Fibroblast of villous mesenchyme (primary cell): ENCODE data around the gene ZBTB5. TPM values are rescaled to one million over a fixed set of nuclear protein-coding genes. Genes with fewer than 3 reads are reported as not detected.

Experiments used
- DNase-seq: peaks from one replicate; pipeline ENCODE4 v3.0.0-alpha.2; 2010; ENCODE audit warnings: low read depth
- H3K4me3 ChIP-seq: 2 replicates; pipeline ENCODE4 v1.5.1; 2011; ENCODE audit warnings: low read depth, mild to moderate bottlenecking, low read length
- total RNA-seq: library from RNA; depleted of rRNA; stranded (reverse); fragments of >200 nt; gene quantifications from 2 replicates; pipeline ENCODE4 v1.2.3, GENCODE V29; 2012
- TF ChIP-seq, protein P1 (sequence below): IDR thresholded peaks from 2 replicates; pipeline ENCODE4 v1.5.1; 2012; ENCODE audit warnings: low read depth, mild to moderate bottlenecking, low read length; ENCODE audit not compliant: insufficient read depth

ZBTB5 gene
- total RNA-seq, 1 donor = 12.5 TPM

DNA sequence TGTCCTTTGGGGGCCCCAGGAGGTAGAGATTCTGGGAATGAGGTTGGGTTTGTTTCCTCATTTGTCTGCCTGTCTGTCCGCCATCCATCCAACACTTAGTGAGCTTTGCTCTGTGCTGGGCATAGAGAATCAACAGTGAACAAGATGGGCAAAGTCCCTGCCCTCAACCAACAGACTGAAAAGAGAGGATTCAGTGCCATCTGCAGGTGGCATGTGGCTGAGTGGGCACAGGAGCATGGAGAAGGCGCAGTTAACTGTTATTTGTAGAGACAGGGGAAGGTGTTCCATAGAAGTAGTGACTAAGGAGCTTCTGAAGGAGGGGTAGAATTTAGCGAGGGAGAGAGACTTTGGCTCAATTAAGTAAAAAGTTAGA, 43.6 kb upstream of the ZBTB5 start:
- H3K4me3 ChIP-seq = no peak overlapping the region
- TF ChIP-seq, protein P1, sequence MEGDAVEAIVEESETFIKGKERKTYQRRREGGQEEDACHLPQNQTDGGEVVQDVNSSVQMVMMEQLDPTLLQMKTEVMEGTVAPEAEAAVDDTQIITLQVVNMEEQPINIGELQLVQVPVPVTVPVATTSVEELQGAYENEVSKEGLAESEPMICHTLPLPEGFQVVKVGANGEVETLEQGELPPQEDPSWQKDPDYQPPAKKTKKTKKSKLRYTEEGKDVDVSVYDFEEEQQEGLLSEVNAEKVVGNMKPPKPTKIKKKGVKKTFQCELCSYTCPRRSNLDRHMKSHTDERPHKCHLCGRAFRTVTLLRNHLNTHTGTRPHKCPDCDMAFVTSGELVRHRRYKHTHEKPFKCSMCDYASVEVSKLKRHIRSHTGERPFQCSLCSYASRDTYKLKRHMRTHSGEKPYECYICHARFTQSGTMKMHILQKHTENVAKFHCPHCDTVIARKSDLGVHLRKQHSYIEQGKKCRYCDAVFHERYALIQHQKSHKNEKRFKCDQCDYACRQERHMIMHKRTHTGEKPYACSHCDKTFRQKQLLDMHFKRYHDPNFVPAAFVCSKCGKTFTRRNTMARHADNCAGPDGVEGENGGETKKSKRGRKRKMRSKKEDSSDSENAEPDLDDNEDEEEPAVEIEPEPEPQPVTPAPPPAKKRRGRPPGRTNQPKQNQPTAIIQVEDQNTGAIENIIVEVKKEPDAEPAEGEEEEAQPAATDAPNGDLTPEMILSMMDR = no peak
- DNase-seq = no peak

DNA sequence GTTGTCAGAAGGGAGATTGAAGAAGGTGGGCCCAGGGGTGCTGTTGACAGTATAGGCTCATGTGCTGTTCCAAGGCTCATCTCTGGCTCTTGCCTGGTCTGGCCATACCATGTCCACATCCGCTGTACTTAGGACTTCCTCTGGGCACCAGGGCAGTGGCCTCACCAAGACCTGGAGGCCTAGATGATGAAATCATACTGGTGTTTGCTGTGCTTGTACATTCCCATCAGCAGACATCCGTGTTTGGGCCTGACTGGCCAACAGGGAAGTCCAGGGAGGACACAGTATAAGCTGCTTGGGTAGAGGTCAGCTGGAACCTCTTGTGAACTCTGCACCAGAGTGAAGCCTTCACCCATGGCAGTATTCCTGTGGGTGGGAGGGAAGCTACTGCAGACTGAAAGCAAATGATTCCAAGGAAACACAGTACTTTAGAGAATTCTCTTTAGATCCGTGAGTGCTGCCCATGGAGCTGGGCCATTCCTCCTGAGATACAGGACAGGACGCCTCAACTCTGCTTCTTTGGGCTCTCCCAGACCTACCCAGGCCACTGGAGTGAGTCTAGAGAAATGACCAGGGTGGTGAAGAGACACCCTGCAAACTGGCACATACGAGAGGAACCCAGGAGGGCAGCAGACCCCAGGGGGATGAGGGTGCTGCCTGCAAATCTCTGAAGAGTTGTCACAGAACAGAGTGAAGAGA, 43.0 kb upstream of the ZBTB5 start:
- DNase-seq = no peak
- no peak overlapping the region for H3K4me3 ChIP-seq
- TF ChIP-seq, protein P1 = no peak

DNA sequence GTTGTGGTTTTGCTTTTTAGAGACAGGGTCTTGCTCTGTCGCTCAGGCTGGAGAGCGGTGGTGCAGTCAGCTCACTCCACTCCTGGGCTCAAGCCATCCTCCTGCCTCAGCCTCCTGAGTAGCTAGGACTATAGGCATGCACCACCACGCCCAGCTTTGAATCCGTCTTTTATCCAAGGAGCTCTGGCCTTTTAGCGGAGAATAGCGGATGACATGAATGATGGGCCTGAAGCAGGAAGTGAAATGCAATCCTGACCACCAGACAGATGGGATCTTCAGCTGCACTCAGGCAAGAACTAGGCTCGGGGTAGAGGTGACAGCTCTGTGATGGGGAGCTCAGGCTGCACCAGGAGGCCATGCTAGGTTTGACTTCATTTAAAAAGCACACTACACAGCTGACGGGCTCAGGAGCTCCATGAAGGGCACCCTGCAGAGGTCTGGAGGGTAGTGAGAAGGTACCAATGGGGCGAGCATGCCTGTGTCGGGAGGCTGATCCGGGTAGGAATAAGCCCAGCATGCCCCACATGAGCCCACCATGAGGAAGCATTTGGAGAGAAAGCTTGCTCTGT, 42.4 kb upstream of the ZBTB5 start:
- TF ChIP-seq, protein P1 = no peak
- no peak for DNase-seq

DNA sequence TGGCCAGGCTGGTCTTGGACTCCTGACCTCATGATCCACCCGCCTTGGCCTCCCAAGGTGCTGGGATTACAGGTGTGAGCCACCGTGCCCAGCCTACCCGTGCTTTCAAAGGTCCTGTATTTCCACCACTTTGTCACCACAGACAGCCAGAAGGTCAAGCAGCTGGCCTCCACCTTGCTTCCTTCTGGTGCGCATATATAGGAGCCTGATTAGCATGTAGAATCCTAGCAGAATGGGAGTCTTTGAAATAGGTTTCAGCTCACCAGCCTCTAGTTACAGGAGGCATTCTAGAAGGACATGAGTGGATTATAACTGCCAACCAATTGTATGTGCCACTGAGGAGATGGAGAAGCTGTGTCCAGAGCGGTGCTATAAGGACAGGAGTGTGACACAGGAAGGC, 39.4 kb upstream of the ZBTB5 start:
- TF ChIP-seq, protein P1 = no peak
- H3K4me3 ChIP-seq = no peak overlapping the region
- DNase-seq = no peak

More for the DNA sequence above, 42.4 kb upstream of the ZBTB5 start:
- H3K4me3 ChIP-seq = no peak overlapping the region

DNA sequence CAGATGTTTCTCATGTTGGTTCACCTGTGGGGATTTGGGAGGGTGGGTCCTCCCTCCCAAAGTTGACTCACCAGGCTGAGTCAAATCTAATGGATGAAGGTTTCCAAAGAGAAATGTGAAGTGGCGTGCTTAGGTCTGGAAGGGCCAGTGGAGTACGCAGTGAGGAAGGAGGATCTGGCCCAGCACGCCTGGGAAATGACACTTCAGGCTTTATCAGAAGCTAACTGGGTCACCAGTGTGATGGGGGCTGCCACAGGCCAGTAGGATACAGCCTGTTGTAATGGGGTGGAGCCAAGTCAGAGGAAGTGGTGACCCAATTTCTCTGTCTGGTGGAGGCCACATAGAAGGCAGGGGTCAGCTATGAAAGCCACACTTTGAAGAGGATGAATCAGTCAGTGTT, 38.5 kb upstream of the ZBTB5 start:
- no peak overlapping the region for H3K4me3 ChIP-seq
- peak; percentile 16 for DNase-seq
- TF ChIP-seq, protein P1 = no peak

DNA sequence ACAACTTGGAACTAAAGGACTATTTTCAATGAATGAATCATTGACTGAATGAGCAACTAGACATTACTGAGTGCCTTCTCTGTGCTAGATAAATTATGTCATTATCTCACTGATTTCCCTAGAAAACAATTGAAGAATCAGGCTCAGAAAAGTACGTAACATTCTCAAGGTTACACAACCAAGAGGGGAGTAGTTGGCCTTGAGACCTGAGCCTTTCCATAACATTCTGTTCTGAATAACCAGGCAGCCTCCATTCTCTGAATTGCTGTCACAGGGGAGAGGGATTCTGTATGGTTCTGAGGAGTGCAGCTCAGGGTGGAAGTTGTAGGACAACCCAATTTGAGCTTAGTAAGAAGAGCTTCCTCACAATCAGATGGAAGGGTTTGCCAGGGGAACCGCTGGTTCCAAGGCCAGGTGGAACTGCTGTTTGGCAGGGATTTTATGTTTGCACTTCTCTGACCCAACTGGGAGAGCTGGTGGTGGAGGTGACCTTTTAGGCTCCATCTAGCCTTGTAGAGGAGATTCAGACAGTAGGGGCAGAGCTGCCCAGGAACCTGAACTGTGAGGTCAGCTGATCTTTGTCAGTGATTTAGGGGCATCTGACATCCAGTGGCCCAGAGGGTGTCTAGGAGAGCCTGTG, 36.8 kb upstream of the ZBTB5 start:
- TF ChIP-seq, protein P1 = no peak
- no peak for DNase-seq
- H3K4me3 ChIP-seq = no peak overlapping the region

DNA sequence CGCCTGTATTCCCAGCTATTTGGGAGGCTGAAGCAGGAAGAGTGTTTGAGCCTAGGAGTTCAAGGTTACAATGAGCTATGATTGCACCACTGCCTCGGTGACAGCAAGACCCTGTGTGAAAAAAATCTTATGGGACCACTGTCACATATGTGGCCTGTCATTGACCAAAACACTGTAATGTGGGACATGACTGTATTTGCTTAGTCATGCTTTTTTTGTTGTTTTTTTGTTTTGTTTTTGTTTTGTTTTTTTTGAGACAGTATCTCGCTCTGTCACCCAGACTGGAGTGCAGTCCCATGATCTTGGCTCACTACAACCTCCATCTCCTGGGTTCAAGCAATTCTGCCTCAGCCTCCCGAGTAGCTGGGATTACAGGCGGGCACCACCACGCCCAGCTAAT, 34.0 kb upstream of the ZBTB5 start:
- TF ChIP-seq, protein P1 = no peak
- no peak for DNase-seq
- H3K4me3 ChIP-seq = no peak overlapping the region
